PC-3 (cell line): ENCODE measurements around the gene MEGF6. TPM values are rescaled to one million over a fixed set of nuclear protein-coding genes. Genes with fewer than 3 reads are reported as not detected.

Experiments
- ATAC-seq: fragments of 200-7000 bp; cut with Tn5 transposase; 2 replicates; pipeline ENCODE4 v1.9.1; 2020; ENCODE audit warnings: mild to moderate bottlenecking, moderate library complexity
- BruUV-seq: library from RNA; stranded (reverse); fragments of 400-500 nt; replicated peaks from 2 replicates; lab custom pipeline; 2021; lab: Mats Ljungman, UMichigan
- CTCF ChIA-PET: fragments of 300-600 bp; sonication (Branson Sonifier 250); formaldehyde crosslinking; loops from one replicate; lab custom pipeline; 2022; ENCODE audit warnings: antibody characterized with exemption; lab: Charles Lee
- POLR2A ChIA-PET: fragments of 300-600 bp; sonication (Branson Sonifier 250); formaldehyde crosslinking; loops from one replicate; lab custom pipeline; 2022; ENCODE audit warnings: antibody characterized with exemption; ENCODE audit not compliant: unreplicated experiment; lab: Charles Lee
- DNase-seq: peaks from one replicate; pipeline ENCODE4 v3.0.0-alpha.2; 2015
- H2AFZ ChIP-seq: fragments of 300-600 bp; sonication (generic); 2 replicates; pipeline ENCODE4 v1.6.0; 2016; ENCODE audit warnings: antibody characterized with exemption, low read length
- H3F3A ChIP-seq: fragments of 300-600 bp; sonication (generic); one replicate; pipeline ENCODE4 v1.6.0; 2017; ENCODE audit warnings: antibody characterized with exemption, low read length, control low read depth, mild to moderate bottlenecking; ENCODE audit not compliant: unreplicated experiment
- H3K27ac ChIP-seq: fragments of 300-600 bp; sonication (generic); 2 replicates; pipeline ENCODE4 v1.5.1; 2016; ENCODE audit warnings: mild to moderate bottlenecking, low read length
- H3K27me3 ChIP-seq: fragments of 300-600 bp; sonication (generic); 2 replicates; pipeline ENCODE4 v1.6.1; 2016; ENCODE audit warnings: low read length, mixed read lengths
- H3K36me3 ChIP-seq: fragments of 300-600 bp; sonication (generic); 2 replicates; pipeline ENCODE4 v1.6.1; 2016; ENCODE audit warnings: low read depth, mixed run types, low read length, mixed read lengths
- H3K4me1 ChIP-seq: fragments of 300-600 bp; sonication (generic); 2 replicates; pipeline ENCODE4 v1.5.1; 2016; ENCODE audit warnings: low read length; ENCODE audit not compliant: insufficient read depth
- H3K4me2 ChIP-seq: fragments of 300-600 bp; sonication (generic); 2 replicates; pipeline ENCODE4 v1.6.0; 2016; ENCODE audit warnings: low read length
- H3K4me3 ChIP-seq: fragments of 300-600 bp; sonication (generic); 2 replicates; pipeline ENCODE4 v1.5.1; 2016; ENCODE audit warnings: mild to moderate bottlenecking, low read length, mixed read lengths
- H3K79me2 ChIP-seq: fragments of 300-600 bp; sonication (generic); 2 replicates; pipeline ENCODE4 v1.6.1; 2017; ENCODE audit warnings: low read length, mixed read lengths
- H3K9ac ChIP-seq: fragments of 300-600 bp; sonication (generic); 2 replicates; pipeline ENCODE4 v1.6.0; 2016; ENCODE audit warnings: mild to moderate bottlenecking, low read length
- H3K9me2 ChIP-seq: fragments of 300-600 bp; sonication (generic); replicated peaks from 2 replicates; pipeline ENCODE4 v1.6.1; 2016; ENCODE audit warnings: mixed run types, low read length, mixed read lengths
- H3K9me3 ChIP-seq: fragments of 300-600 bp; sonication (generic); 2 replicates; pipeline ENCODE4 v1.6.1; 2016; ENCODE audit warnings: low read length, mixed read lengths
- H4K20me1 ChIP-seq: fragments of 300-600 bp; sonication (generic); 2 replicates; pipeline ENCODE4 v1.6.1; 2016; ENCODE audit warnings: low read length, mixed read lengths
- EZH2 ChIP-seq: fragments of 300-600 bp; sonication (generic); IDR thresholded peaks from one replicate; pipeline ENCODE4 v1.6.1; 2017; ENCODE audit warnings: antibody characterized with exemption, mild to moderate bottlenecking, low read length; ENCODE audit not compliant: unreplicated experiment
- EZH2phosphoT487 ChIP-seq: fragments of 300-600 bp; sonication (generic); IDR thresholded peaks from 2 replicates; pipeline ENCODE4 v1.6.1; 2018; ENCODE audit warnings: mild to moderate bottlenecking, antibody characterized with exemption, low read length, borderline replicate concordance
- intact Hi-C: fragments of 100-400 bp; cut with micrococcal nuclease; formaldehyde crosslinking; loops from 2 replicates; pipeline ENCODE4 v1.9.0; 2023
- total RNA-seq: library from RNA; depleted of rRNA; stranded (reverse); fragments of >200 nt; gene quantifications from 2 replicates; pipeline ENCODE4 v1.2.3, GENCODE V29; 2014
- TF ChIP-seq, protein P1 (sequence below): fragments of 300-600 bp; sonication (generic); conservative IDR thresholded peaks from 2 replicates; pipeline ENCODE4 v1.5.1; 2017; ENCODE audit warnings: antibody characterized with exemption, low read depth, mild to moderate bottlenecking, low read length

Gene MEGF6
- total RNA-seq, 1 experiment from 2014 or later = 32.5 TPM

DNA sequence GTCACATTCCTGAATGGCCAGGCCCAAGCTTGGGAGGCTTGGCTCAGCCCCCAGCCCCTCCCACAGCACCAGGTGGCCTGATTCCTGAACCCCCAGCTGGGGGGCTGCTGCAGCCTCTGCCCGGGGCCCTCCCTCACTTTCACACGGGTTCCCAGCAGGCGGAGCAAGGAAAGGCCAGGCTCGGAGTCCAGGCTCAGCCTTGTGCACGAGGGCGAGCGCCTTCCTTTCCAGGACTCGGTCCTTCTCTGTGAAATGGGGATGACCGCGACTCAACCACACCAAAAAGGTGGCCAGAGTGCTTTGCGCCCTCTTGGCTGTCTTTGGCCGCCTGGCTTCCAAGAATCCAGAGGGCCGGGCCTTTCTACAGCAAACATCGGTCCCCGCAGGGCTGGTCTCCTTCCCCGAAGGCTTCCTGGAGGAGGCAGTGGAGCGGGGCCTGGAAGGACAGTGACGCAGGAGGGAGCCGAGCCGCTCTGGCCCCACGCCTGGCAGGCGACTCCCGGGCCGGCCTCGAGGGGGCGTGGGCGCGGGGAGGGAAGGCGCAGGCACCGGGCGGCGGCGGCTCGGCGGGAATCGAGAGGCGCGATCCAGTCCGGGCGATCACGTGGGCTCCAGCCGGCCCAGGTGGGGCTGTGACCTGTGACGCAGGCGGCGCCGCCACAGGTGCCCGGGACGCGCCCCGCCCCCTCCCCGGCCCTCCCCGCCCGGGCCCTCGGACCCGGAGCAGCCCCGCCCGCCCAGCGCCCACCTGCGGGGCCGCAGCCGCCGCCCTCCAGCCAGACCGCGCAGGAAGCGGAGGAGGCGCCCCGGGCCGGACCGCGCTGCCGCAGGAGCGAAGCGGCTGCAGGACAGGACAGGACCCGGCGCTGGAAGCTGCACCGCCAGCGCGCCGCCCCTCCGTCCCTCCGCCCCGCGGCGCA, 157.2 kb downstream of the MEGF6 start, which contains the start of gene ARHGEF16:
ARHGEF16 (plus strand) TSS at position 775 of the 920 bp plus-strand sequence. CDS start 8,420 bp downstream, outside the sequence.
- H3K27me3 ChIP-seq = peaks cover 11% of the 10 kb centered on the region; the same call in 1 of the 2 replicates
- no peaks in the 10 kb centered on the region for H3K9me3 ChIP-seq
- H3K9me2 ChIP-seq = no peaks in the 10 kb centered on the region
- peak within 1 kb of the TSS; percentile 92 for H3K4me2 ChIP-seq
- ATAC-seq = peak; percentile 72
- H3K4me1 ChIP-seq = peaks cover 16% of the 10 kb centered on the region
- H3K9ac ChIP-seq = peak within 1 kb of the TSS; percentile 71
- CTCF ChIA-PET = interaction anchor here (1.1 to 1.8 kb wide), 11 partner anchors 18 to 270 kb away, joined by 3 to 31 read pairs (median 10); no protein-coding TSS in a partner anchor
- no peaks in the 10 kb centered on the region for H4K20me1 ChIP-seq
- BruUV-seq = no TSS peak
- peak within 1 kb of the TSS; percentile 84 for H3K4me3 ChIP-seq
- H3K27ac ChIP-seq = peak within 1 kb of the TSS; percentile 18
- POLR2A ChIA-PET = no interaction called here
- peak within 1 kb of the TSS; percentile 84 for H2AFZ ChIP-seq
- no peaks in the 10 kb centered on the region for H3K36me3 ChIP-seq
- DNase-seq = peak; percentile 91
- intact Hi-C loops = loop anchor here (1.0 kb wide), 3 partner anchors 30 to 270 kb away; no protein-coding TSS in a partner anchor
- TF ChIP-seq, protein P1, sequence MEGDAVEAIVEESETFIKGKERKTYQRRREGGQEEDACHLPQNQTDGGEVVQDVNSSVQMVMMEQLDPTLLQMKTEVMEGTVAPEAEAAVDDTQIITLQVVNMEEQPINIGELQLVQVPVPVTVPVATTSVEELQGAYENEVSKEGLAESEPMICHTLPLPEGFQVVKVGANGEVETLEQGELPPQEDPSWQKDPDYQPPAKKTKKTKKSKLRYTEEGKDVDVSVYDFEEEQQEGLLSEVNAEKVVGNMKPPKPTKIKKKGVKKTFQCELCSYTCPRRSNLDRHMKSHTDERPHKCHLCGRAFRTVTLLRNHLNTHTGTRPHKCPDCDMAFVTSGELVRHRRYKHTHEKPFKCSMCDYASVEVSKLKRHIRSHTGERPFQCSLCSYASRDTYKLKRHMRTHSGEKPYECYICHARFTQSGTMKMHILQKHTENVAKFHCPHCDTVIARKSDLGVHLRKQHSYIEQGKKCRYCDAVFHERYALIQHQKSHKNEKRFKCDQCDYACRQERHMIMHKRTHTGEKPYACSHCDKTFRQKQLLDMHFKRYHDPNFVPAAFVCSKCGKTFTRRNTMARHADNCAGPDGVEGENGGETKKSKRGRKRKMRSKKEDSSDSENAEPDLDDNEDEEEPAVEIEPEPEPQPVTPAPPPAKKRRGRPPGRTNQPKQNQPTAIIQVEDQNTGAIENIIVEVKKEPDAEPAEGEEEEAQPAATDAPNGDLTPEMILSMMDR = peak; percentile 68
- TF ChIP-seq EZH2 (no peak), EZH2phosphoT487 (no peak)
- H3F3A ChIP-seq = no peaks in the 10 kb centered on the region
- H3K79me2 ChIP-seq = peaks cover 12% of the 10 kb centered on the region

DNA sequence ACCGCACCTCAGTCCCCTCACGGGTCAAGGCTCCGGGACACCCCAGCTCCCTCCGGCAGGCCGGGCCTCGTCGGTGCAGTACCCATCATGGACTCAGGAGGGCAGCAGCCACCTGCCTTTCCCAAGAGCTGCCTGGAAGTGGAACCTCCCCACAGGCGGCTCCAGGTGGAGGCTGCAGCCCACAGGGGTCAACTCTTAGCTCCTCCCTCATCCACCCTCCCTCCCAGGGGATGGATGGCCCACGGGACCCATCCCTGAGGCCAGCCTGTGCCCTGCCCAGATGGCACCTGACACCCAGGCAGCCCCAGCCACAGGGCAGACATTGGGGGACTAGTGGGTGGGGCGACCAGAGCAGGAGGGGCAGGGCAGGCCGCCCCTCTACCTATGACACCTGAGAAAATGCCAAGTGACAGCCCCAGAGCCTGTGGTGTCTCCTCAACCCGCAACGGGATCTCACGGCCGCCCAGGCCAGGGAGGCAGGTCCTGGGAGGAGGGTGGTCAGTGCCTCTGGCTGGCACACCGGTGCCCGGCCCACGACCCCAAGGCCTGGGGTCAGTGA, 158.0 kb downstream of the MEGF6 start:
- Histone ChIP-seq H3F3A (no peaks in the 10 kb centered on the region), H3K4me2 (peak overlapping the region; percentile 82), H3K4me3 (no peak overlapping the region), H3K27ac (no peak overlapping the region), H3K9me2 (no peaks in the 10 kb centered on the region), H3K27me3 (peaks cover 17% of the 10 kb centered on the region; the same call in 1 of the 2 replicates), H3K9ac (no peak overlapping the region), H4K20me1 (no peaks in the 10 kb centered on the region), H3K36me3 (no peaks in the 10 kb centered on the region), H3K4me1 (peaks cover 16% of the 10 kb centered on the region), H3K9me3 (no peaks in the 10 kb centered on the region), H3K79me2 (peaks cover 12% of the 10 kb centered on the region), H2AFZ (no peak overlapping the region)
- ATAC-seq (peak; percentile 62), DNase-seq (peak; percentile 90)
- POLR2A ChIA-PET = no interaction called here
- no TSS peak for BruUV-seq
- TF ChIP-seq, protein P1 = peak; percentile 97
- TF ChIP-seq EZH2 = no peak
- CTCF ChIA-PET = interaction anchor here (0.5 to 1.8 kb wide), 23 partner anchors 9 to 1138 kb away, joined by 3 to 31 read pairs (median 5); no protein-coding TSS in a partner anchor
- intact Hi-C loops = loop anchor here (1.0 kb wide), 3 partner anchors 31 to 271 kb away; no protein-coding TSS in a partner anchor
